ENCODE results near the gene CCDC7. TPM values are rescaled to one million over a fixed set of nuclear protein-coding genes. Genes with fewer than 3 reads are reported as not detected.

The CCDC7 gene
- total RNA-seq, 2 donors from 2014 or later: 12.9 to 19.8 TPM

GRCh38 chr10:32446536-32447406 is 831 bp downstream of the CCDC7 start:
- WGBS: 2% methylated on average over 18 of the region's 18 CpGs
- no peaks in the 10 kb centered on the region for H3K36me3 ChIP-seq
- H3K27me3 ChIP-seq (replicated peaks; ENCODE audit: insufficient read depth): no peaks in the 10 kb centered on the region
- no peaks in the 10 kb centered on the region for H3K4me1 ChIP-seq (replicated peaks)
- no peaks in the 10 kb centered on the region for H3K9me3 ChIP-seq
- H3K27ac ChIP-seq: peak overlapping the region; percentile 92 to 95
- TF ChIP-seq, protein P1, sequence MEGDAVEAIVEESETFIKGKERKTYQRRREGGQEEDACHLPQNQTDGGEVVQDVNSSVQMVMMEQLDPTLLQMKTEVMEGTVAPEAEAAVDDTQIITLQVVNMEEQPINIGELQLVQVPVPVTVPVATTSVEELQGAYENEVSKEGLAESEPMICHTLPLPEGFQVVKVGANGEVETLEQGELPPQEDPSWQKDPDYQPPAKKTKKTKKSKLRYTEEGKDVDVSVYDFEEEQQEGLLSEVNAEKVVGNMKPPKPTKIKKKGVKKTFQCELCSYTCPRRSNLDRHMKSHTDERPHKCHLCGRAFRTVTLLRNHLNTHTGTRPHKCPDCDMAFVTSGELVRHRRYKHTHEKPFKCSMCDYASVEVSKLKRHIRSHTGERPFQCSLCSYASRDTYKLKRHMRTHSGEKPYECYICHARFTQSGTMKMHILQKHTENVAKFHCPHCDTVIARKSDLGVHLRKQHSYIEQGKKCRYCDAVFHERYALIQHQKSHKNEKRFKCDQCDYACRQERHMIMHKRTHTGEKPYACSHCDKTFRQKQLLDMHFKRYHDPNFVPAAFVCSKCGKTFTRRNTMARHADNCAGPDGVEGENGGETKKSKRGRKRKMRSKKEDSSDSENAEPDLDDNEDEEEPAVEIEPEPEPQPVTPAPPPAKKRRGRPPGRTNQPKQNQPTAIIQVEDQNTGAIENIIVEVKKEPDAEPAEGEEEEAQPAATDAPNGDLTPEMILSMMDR (IDR thresholded peaks at IDR 0.05): no peak
- TF ChIP-seq POLR2A (IDR thresholded peaks at IDR 0.05) (no peak), POLR2AphosphoS5 (IDR thresholded peaks at IDR 0.05) (no peak)
- peak overlapping the region; percentile 42 to 49 for H3K4me3 ChIP-seq
- intact Hi-C loops (cut with DNase I): loop anchor here (2.0 to 5.0 kb wide), 2 partner anchors 68 to 189 kb away; no protein-coding TSS in a partner anchor
- no peak for DNase-seq (ENCODE audit: low spot score)

- 97% methylated on average over 4 of the region's 4 CpGs for WGBS
- Histone ChIP-seq H3K4me3 (no peak overlapping the region), H3K4me1 (replicated peaks) (no peaks in the 10 kb centered on the region), H3K36me3 (no peaks in the 10 kb centered on the region), H3K9me3 (no peaks in the 10 kb centered on the region), H3K27ac (no peak overlapping the region), H3K27me3 (replicated peaks; ENCODE audit: insufficient read depth) (no peaks in the 10 kb centered on the region)
- TF ChIP-seq POLR2A (IDR thresholded peaks at IDR 0.05) (no peak), POLR2AphosphoS5 (IDR thresholded peaks at IDR 0.05) (no peak)
- TF ChIP-seq, protein P1 (IDR thresholded peaks at IDR 0.05): no peak
- intact Hi-C loops (cut with DNase I): no loop called here
- no peak for DNase-seq (ENCODE audit: low spot score)
Observed at GRCh38 chr10:32454148-32454547, 8.2 kb downstream of the CCDC7 start.

DNA sequence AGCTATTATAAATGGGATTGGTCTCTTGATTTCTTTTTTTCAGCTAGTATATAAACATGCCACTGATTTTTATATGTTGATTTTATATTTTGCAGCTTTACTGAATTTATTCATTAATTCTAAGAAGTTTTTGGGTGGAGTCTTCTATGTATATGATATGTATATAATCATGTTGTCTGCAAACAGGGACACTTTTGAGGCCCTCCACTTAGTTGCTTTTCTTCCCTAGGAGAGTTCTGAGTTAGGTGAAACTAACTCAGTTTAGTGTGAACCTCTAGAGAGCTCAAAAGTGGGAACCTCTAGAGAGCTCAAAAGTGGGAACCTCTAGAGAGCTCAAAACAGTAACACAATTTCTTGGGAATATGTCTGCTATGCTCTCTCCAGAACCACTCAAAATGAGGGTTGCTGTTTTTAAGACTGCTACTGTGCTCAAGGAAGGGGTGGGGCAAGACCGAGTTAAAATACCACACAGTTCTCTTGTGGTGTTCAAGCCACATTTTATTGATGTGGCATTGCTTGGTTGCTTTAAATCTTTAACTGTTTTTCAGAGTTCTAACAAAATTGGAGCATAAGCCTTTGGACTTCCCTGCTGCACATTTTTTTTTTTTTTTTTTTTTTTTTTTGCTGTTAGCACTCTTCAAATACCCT is 13.2 kb downstream of the CCDC7 start:
- intact Hi-C loops (cut with DNase I): no loop called here
- Histone ChIP-seq H3K4me1 (replicated peaks) (no peaks in the 10 kb centered on the region), H3K27ac (no peak overlapping the region)

DNA sequence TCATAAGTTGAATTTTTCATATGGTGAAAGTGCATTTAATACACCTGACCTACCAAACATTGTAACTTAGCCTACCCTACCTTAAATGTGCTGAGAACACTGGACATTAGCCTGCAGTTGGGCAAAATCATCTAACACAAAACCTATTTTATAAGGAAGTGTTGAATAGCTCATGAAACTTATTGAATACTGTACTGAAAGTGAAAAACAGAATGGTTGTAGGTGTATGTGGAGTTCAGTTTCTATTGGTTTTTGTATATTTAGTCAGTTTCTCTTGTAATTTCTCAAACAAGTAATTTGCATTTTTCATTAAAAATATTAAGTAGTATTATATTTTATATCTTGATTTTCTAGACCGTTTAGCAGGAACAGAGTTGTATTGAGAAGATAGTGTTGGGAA is 15.3 kb downstream of the CCDC7 start:
- no peaks in the 10 kb centered on the region for H3K36me3 ChIP-seq
- no peak for DNase-seq (ENCODE audit: low spot score)
- WGBS: 95% methylated on average over 1 of the region's 1 CpG
- H3K27ac ChIP-seq: no peak overlapping the region
- no peaks in the 10 kb centered on the region for H3K4me1 ChIP-seq (replicated peaks)
- H3K4me3 ChIP-seq: no peak overlapping the region
- intact Hi-C loops (cut with DNase I): no loop called here
- TF ChIP-seq, protein P1 (IDR thresholded peaks at IDR 0.05): no peak
- TF ChIP-seq POLR2A (IDR thresholded peaks at IDR 0.05): no peak
- TF ChIP-seq POLR2AphosphoS5 (IDR thresholded peaks at IDR 0.05): no peak
- H3K27me3 ChIP-seq (replicated peaks; ENCODE audit: insufficient read depth): no peaks in the 10 kb centered on the region
- H3K9me3 ChIP-seq: no peaks in the 10 kb centered on the region

More for the DNA sequence above, 13.2 kb downstream of the CCDC7 start:
- TF ChIP-seq POLR2A (IDR thresholded peaks at IDR 0.05): no peak
- TF ChIP-seq POLR2AphosphoS5 (IDR thresholded peaks at IDR 0.05): no peak
- TF ChIP-seq, protein P1 (IDR thresholded peaks at IDR 0.05): no peak
- H3K4me3 ChIP-seq: no peak overlapping the region
- 72% methylated on average over 1 of the region's 1 CpG for WGBS
- H3K36me3 ChIP-seq: no peaks in the 10 kb centered on the region
- no peak for DNase-seq (ENCODE audit: low spot score)
- H3K27me3 ChIP-seq (replicated peaks; ENCODE audit: insufficient read depth): no peaks in the 10 kb centered on the region
- no peaks in the 10 kb centered on the region for H3K9me3 ChIP-seq

Measured in prostate gland (tissue), 2 donors.